IMR-90 (cell line): Measurements from ENCODE around the gene RNF223. TPM values are rescaled to one million over a fixed set of nuclear protein-coding genes. Genes with fewer than 3 reads are reported as not detected.

Experiments used
- ATAC-seq: fragments of 200-7000 bp; cut with Tn5 transposase; 2 replicates; pipeline ENCODE4 v1.9.1; 2020; ENCODE audit warnings: low read depth, mild to moderate bottlenecking, moderate library complexity
- BruUV-seq: library from RNA; stranded (reverse); fragments of 400-500 nt; replicated peaks from 2 replicates; lab custom pipeline; 2021; lab: Mats Ljungman, UMichigan
- CTCF ChIA-PET: fragments of 300-600 bp; formaldehyde crosslinking; extraction: SDS; loops from one replicate; lab custom pipeline; 2021; ENCODE audit warnings: antibody characterized with exemption; lab: Yijun Ruan, JAX
- POLR2A ChIA-PET: fragments of 300-600 bp; sonication (Branson Sonifier 250); formaldehyde crosslinking; loops from one replicate; lab custom pipeline; 2022; ENCODE audit warnings: antibody characterized with exemption; ENCODE audit not compliant: unreplicated experiment; lab: Charles Lee
- DNase-seq: peaks from one replicate; pipeline ENCODE4 v3.0.0; 2013
- H2AFZ ChIP-seq: replicated peaks from 2 replicates; pipeline ENCODE3; 2013; ENCODE audit warnings: low read length, mild to moderate bottlenecking; ENCODE audit not compliant: poor library complexity
- H2AK5ac ChIP-seq: 2 replicates; pipeline ENCODE4 v1.6.1; 2013; ENCODE audit warnings: low read depth, low read length, inconsistent platforms
- H2AK9ac ChIP-seq: replicated peaks from 2 replicates; pipeline ENCODE3; 2013; ENCODE audit warnings: mild to moderate bottlenecking, low read depth, low read length, moderate library complexity; ENCODE audit not compliant: poor library complexity
- H2BK120ac ChIP-seq: 2 replicates; pipeline ENCODE4 v1.6.1; 2013; ENCODE audit warnings: low read depth, low read length, inconsistent platforms
- H2BK15ac ChIP-seq: 3 replicates; pipeline ENCODE4 v1.6.1; 2013; ENCODE audit warnings: low read depth, low read length, inconsistent platforms
- H2BK20ac ChIP-seq: 2 replicates; pipeline ENCODE4 v1.6.1; 2013; ENCODE audit warnings: low read depth, mild to moderate bottlenecking, inconsistent platforms, low read length, moderate library complexity
- H2BK5ac ChIP-seq: 2 replicates; pipeline ENCODE4 v1.6.1; 2013; ENCODE audit warnings: mild to moderate bottlenecking, low read depth, low read length, inconsistent platforms; ENCODE audit not compliant: poor library complexity, severe bottlenecking
- H3K14ac ChIP-seq: replicated peaks from 2 replicates; pipeline ENCODE4 v1.6.1; 2013; ENCODE audit warnings: low read depth, low read length, inconsistent platforms
- H3K18ac ChIP-seq: 2 replicates; pipeline ENCODE4 v1.6.1; 2013; ENCODE audit warnings: low read depth, low read length, control low read depth
- H3K23ac ChIP-seq: 2 replicates; pipeline ENCODE4 v1.6.1; 2013; ENCODE audit warnings: low read depth, low read length, inconsistent platforms
- H3K27ac ChIP-seq: 2 replicates; pipeline ENCODE4 v1.5.1; 2013; ENCODE audit warnings: mild to moderate bottlenecking, control low read depth, low read length; ENCODE audit not compliant: insufficient read depth
- H3K27me3 ChIP-seq: 2 replicates; pipeline ENCODE4 v1.6.1; 2013; ENCODE audit warnings: low read length; ENCODE audit not compliant: control insufficient read depth, insufficient read depth
- H3K36me3 ChIP-seq: 2 replicates; pipeline ENCODE4 v1.6.1; 2013; ENCODE audit warnings: low read length, mixed read lengths; ENCODE audit not compliant: control insufficient read depth, insufficient read depth
- H3K4ac ChIP-seq: 2 replicates; pipeline ENCODE4 v1.6.1; 2013; ENCODE audit warnings: low read depth, low read length, inconsistent platforms
- H3K4me1 ChIP-seq: 2 replicates; pipeline ENCODE4 v1.6.1; 2013; ENCODE audit warnings: low read length, mixed read lengths; ENCODE audit not compliant: control insufficient read depth, insufficient read depth
- H3K4me2 ChIP-seq: 2 replicates; pipeline ENCODE4 v1.6.1; 2013; ENCODE audit warnings: low read depth, mild to moderate bottlenecking, control low read depth, low read length, moderate library complexity
- H3K4me3 ChIP-seq: 2 replicates; pipeline ENCODE4 v1.5.1; 2013; ENCODE audit warnings: low read depth, mild to moderate bottlenecking, control low read depth, low read length, moderate library complexity; ENCODE audit not compliant: insufficient read depth
- H3K56ac ChIP-seq: 2 replicates; pipeline ENCODE4 v1.6.1; 2013; ENCODE audit warnings: low read length, inconsistent platforms; ENCODE audit not compliant: insufficient read depth; ENCODE audit errors: extremely low read depth
- H3K79me1 ChIP-seq, 2 experiments: 2 replicates each; pipeline ENCODE4 v1.6.1; 2013; ENCODE audit warnings: low read length in 2 of 2, inconsistent platforms in 1 of 2, low read depth in 1 of 2
- H3K9ac ChIP-seq: 2 replicates; pipeline ENCODE4 v1.6.1; 2013; ENCODE audit warnings: low read depth, low read length, control low read depth
- H3K9me1 ChIP-seq: 2 replicates; pipeline ENCODE4 v1.6.1; 2013; ENCODE audit warnings: low read length, inconsistent platforms; ENCODE audit not compliant: insufficient read depth
- H3K9me3 ChIP-seq: 2 replicates; pipeline ENCODE4 v1.6.1; 2013; ENCODE audit warnings: low read length; ENCODE audit not compliant: control insufficient read depth, insufficient read depth
- H4K20me1 ChIP-seq: 2 replicates; pipeline ENCODE4 v1.6.1; 2013; ENCODE audit warnings: low read length, inconsistent platforms; ENCODE audit not compliant: insufficient read depth
- H4K5ac ChIP-seq: 2 replicates; pipeline ENCODE4 v1.6.1; 2013; ENCODE audit warnings: mild to moderate bottlenecking, low read depth, low read length, control low read depth
- H4K8ac ChIP-seq, 2 experiments: 2 replicates each; pipeline ENCODE4 v1.6.1; 2013; ENCODE audit warnings: low read depth in 2 of 2, low read length in 2 of 2, control low read depth in 1 of 2, inconsistent platforms in 1 of 2
- H4K91ac ChIP-seq: 2 replicates; pipeline ENCODE4 v1.6.1; 2013; ENCODE audit warnings: low read depth, low read length, inconsistent platforms; ENCODE audit not compliant: insufficient read depth
- CEBPB ChIP-seq: IDR thresholded peaks from 2 replicates; pipeline ENCODE4 v1.6.1; 2012; ENCODE audit warnings: low read depth, low read length, improper control_type of control experiment
- CHD1 ChIP-seq: IDR thresholded peaks from 2 replicates; pipeline ENCODE4 v1.6.1; 2012; ENCODE audit warnings: low read depth, low read length, improper control_type of control experiment
- CTCF ChIP-seq: conservative IDR thresholded peaks from 2 replicates; pipeline ENCODE4 v1.5.1; 2012; ENCODE audit warnings: mild to moderate bottlenecking, low read depth, low read length, improper control_type of control experiment
- FOS ChIP-seq: fragments of 150-350 bp; IDR thresholded peaks from 2 replicates; pipeline ENCODE4 v1.6.1; 2016; ENCODE audit warnings: low read depth, low read length
- MAZ ChIP-seq: IDR thresholded peaks from 2 replicates; pipeline ENCODE4 v1.6.1; 2012; ENCODE audit warnings: low read depth, mild to moderate bottlenecking, low read length, improper control_type of control experiment, moderate library complexity, borderline replicate concordance
- MXI1 ChIP-seq: IDR thresholded peaks from 2 replicates; pipeline ENCODE4 v1.6.1; 2012; ENCODE audit warnings: low read depth, mild to moderate bottlenecking, low read length, moderate library complexity, borderline replicate concordance
- POLR2A ChIP-seq: IDR thresholded peaks from 2 replicates; pipeline ENCODE4 v1.6.1; 2012; ENCODE audit warnings: mild to moderate bottlenecking, low read depth, low read length
- RAD21 ChIP-seq: IDR thresholded peaks from 2 replicates; pipeline ENCODE4 v1.6.1; 2012; ENCODE audit warnings: low read length, improper control_type of control experiment
- RCOR1 ChIP-seq: IDR thresholded peaks from 2 replicates; pipeline ENCODE4 v1.6.1; 2012; ENCODE audit warnings: mild to moderate bottlenecking, low read length, improper control_type of control experiment; ENCODE audit not compliant: insufficient replicate concordance
- RFX5 ChIP-seq: IDR thresholded peaks from 2 replicates; pipeline ENCODE4 v1.8.0; 2012; ENCODE audit warnings: low read depth, mild to moderate bottlenecking, low read length, moderate library complexity
- USF2 ChIP-seq: fragments of 150-350 bp; IDR thresholded peaks from 2 replicates; pipeline ENCODE4 v1.6.1; 2017; ENCODE audit warnings: mild to moderate bottlenecking, antibody characterized with exemption, low read length, low read depth
- WGBS, 2 experiments: methylation state at CpG; one replicate each; pipeline versions ENCODE4 v1.1.5 to v1.1.7; 2013; ENCODE audit warnings: missing lambda C conversion rate in 2 of 2; ENCODE audit not compliant: insufficient read length in 1 of 2; ENCODE audit errors: extremely low coverage in 2 of 2; 5-methylcytosine and 5-hydroxymethylcytosine counted together
- dilution Hi-C: fragments of 300-500 bp; cut with HindIII; formaldehyde crosslinking; loops from one replicate; pipeline ENCODE4 v1.14.3; 2018; ENCODE audit warnings: low sequenced_read_pairs; ENCODE audit not compliant: unreplicated experiment
- in situ Hi-C: fragments of 300-500 bp; cut with MboI; formaldehyde crosslinking; loops from 3 replicates; pipeline ENCODE4 v1.14.3; 2019; ENCODE audit warnings: low sequenced_read_pairs, inconsistent platforms, mixed read lengths
- intact Hi-C: fragments of 100-400 bp; cut with micrococcal nuclease; formaldehyde crosslinking; loops from 2 replicates; pipeline ENCODE4 v1.10.0; 2022
- polyA plus RNA-seq, 3 experiments: library from polyadenylated mRNA; depleted of rRNA; stranded (reverse); fragments of >200 nt; gene quantifications; 2 replicates each; pipeline ENCODE4 v1.2.3, GENCODE V29; 2012; ENCODE audit warnings: low replicate concordance in 1 of 3
- total RNA-seq: library from RNA; depleted of rRNA; stranded (reverse); fragments of >200 nt; gene quantifications from 2 replicates; pipeline ENCODE4 v1.2.3, GENCODE V29; 2012

The RNF223 gene
- total and polyA plus RNA-seq, 2 of the 4 experiments (the other 2 are of a cell fraction), result not detected

GRCh38 chr1:1046243-1046642 lies 27.9 kb downstream of the RNF223 start:
- H3K79me1 ChIP-seq, result peaks cover 0 to 13% of the 10 kb centered on the region in 2 experiments; a peak in 1 of 4 replicates
- no peaks in the 10 kb centered on the region for H3K9me3 ChIP-seq
- dilution Hi-C loops, result no loop called here
- no peaks in the 10 kb centered on the region for H3K27me3 ChIP-seq
- TF ChIP-seq RAD21 (no peak), CEBPB (no peak), MXI1 (no peak), FOS (no peak), RCOR1 (no peak), CTCF (no peak), USF2 (no peak), MAZ (no peak), POLR2A (no peak), CHD1 (no peak), RFX5 (no peak)
- POLR2A ChIA-PET, result no interaction called here
- H2AK5ac ChIP-seq, result no peak overlapping the region
- ATAC-seq (no peak), DNase-seq (no peak)
- H2BK120ac ChIP-seq, result no peak overlapping the region
- no peak overlapping the region for H4K5ac ChIP-seq
- H3K4me2 ChIP-seq, result no peak overlapping the region
- no peaks in the 10 kb centered on the region for H3K9me1 ChIP-seq
- H2AFZ ChIP-seq, result no peak overlapping the region
- no peak overlapping the region for H3K27ac ChIP-seq
- H2BK5ac ChIP-seq, result no peak overlapping the region
- no peak overlapping the region for H3K18ac ChIP-seq
- WGBS, 2 experiments, result 95% methylated on average over 13 of the region's 20 CpGs; no CpG with 5 or more reads in 1 of the 2 experiments
- H3K4me1 ChIP-seq, result no peaks in the 10 kb centered on the region
- no TSS peak for BruUV-seq
- H3K4me3 ChIP-seq, result no peak overlapping the region
- in situ Hi-C loops, result no loop called here
- H4K91ac ChIP-seq, result no peak overlapping the region
- CTCF ChIA-PET, result no interaction called here
- intact Hi-C loops, result no loop called here
- H3K36me3 ChIP-seq, result peaks cover 69% of the 10 kb centered on the region
- H3K4ac ChIP-seq, result no peak overlapping the region
- H4K20me1 ChIP-seq, result peaks cover 9% of the 10 kb centered on the region
- H4K8ac ChIP-seq, result no peak overlapping the region
- no peak overlapping the region for H2BK20ac ChIP-seq
- H3K56ac ChIP-seq, result no peak overlapping the region
- no peak overlapping the region for H2AK9ac ChIP-seq
- H3K23ac ChIP-seq, result no peak overlapping the region
- no peak overlapping the region for H3K9ac ChIP-seq
- H2BK15ac ChIP-seq, result no peak overlapping the region
- no peak overlapping the region for H3K14ac ChIP-seq
